Panc1 (cell line): ENCODE measurements around the gene DGKZ.

Experiments
- CTCF ChIP-seq: fragments of 450-650 bp; IDR thresholded peaks from 2 replicates; pipeline ENCODE4 v1.5.1; 2017; ENCODE audit warnings: mild to moderate bottlenecking
- POLR2AphosphoS5 ChIP-seq: IDR thresholded peaks from 2 replicates; pipeline ENCODE4 v1.6.1; 2012; ENCODE audit warnings: mild to moderate bottlenecking, low read depth, low read length, moderate library complexity
- REST ChIP-seq, 2 experiments: IDR thresholded peaks; 2 replicates each; pipeline ENCODE4 v1.6.1; 2011 to 2012; ENCODE audit warnings: low read depth in 2 of 2, control low read depth in 1 of 2, low read length in 1 of 2, mild to moderate bottlenecking in 1 of 2, moderate library complexity in 1 of 2; ENCODE audit not compliant: insufficient read depth in 1 of 2
- TCF7L2 ChIP-seq: IDR thresholded peaks from 2 replicates; pipeline ENCODE4 v1.6.1; 2011; ENCODE audit warnings: mild to moderate bottlenecking, low read depth, low read length, inconsistent platforms

DNA sequence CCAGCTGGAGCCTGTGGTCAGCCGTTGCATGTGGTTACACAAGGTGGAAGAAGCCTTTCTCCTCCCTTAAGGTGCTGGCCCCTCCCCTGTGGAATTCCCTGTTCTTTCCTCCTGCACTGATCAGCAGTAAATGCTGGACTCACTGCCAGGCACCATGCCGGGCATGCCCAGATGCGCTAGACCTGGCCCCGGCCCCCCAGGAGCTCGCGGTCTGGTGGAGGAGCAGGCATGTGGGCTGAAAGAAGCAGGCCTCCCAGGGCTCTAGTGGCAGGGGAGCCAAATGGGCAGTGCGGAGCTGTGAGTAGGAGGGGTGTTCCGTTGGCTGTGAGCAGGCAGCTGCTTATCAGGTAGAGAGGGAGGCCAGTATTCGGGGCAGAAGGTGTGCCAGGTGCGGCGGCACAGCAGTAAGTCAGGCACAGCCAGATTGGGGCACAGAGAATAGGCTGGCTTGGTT lies 10.2 kb downstream of the DGKZ start:
- TF ChIP-seq CTCF (no peak), REST (IDR thresholded peaks at IDR 0.05; ENCODE audit: insufficient read depth in 1 of 2, low read depth in 2 of 2, low read length in 1 of 2) (no peak), POLR2AphosphoS5 (no peak), TCF7L2 (no peak)
